Hepatocyte (in vitro differentiated cells): ENCODE results near the gene RNF175.
A peak's percentile ranks its signal among the peaks of the same experiment; 100 is the strongest.

Experiments
- EZH2 ChIP-seq: fragments of 200-600 bp; sonication (generic); IDR thresholded peaks from 2 replicates; pipeline ENCODE4 v1.6.1; 2016; ENCODE audit warnings: antibody characterized with exemption, mild to moderate bottlenecking, borderline replicate concordance
- EZH2phosphoT487 ChIP-seq: fragments of 200-600 bp; sonication (generic); IDR thresholded peaks from one replicate; pipeline ENCODE4 v1.6.1; 2018; ENCODE audit warnings: antibody characterized with exemption, mild to moderate bottlenecking, low read depth, moderate library complexity; ENCODE audit not compliant: unreplicated experiment, severe bottlenecking
- TF ChIP-seq, protein P1 (sequence below): fragments of 200-600 bp; sonication (generic); IDR thresholded peaks from 2 replicates; pipeline ENCODE4 v1.5.1; 2016; ENCODE audit warnings: antibody characterized with exemption, mild to moderate bottlenecking; ENCODE audit not compliant: poor library complexity

- TF ChIP-seq, protein P1, sequence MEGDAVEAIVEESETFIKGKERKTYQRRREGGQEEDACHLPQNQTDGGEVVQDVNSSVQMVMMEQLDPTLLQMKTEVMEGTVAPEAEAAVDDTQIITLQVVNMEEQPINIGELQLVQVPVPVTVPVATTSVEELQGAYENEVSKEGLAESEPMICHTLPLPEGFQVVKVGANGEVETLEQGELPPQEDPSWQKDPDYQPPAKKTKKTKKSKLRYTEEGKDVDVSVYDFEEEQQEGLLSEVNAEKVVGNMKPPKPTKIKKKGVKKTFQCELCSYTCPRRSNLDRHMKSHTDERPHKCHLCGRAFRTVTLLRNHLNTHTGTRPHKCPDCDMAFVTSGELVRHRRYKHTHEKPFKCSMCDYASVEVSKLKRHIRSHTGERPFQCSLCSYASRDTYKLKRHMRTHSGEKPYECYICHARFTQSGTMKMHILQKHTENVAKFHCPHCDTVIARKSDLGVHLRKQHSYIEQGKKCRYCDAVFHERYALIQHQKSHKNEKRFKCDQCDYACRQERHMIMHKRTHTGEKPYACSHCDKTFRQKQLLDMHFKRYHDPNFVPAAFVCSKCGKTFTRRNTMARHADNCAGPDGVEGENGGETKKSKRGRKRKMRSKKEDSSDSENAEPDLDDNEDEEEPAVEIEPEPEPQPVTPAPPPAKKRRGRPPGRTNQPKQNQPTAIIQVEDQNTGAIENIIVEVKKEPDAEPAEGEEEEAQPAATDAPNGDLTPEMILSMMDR, result no peak
- TF ChIP-seq EZH2, result peak; percentile 85
- TF ChIP-seq EZH2phosphoT487, result peak; percentile 58
Measured at GRCh38 chr4:153788413-153789276, 28.8 kb upstream of the RNF175 start, which contains the start of gene SFRP2.
